GM13976 (cell line): Measurements from ENCODE around the gene SIRPA.

Experiments used
- DNase-seq: peaks from one replicate; pipeline ENCODE4 v3.0.0; 2012; ENCODE audit warnings: low spot score
- CTCF ChIP-seq: IDR thresholded peaks from 2 replicates; pipeline ENCODE4 v1.5.1; 2012; ENCODE audit warnings: borderline replicate concordance, mild to moderate bottlenecking; ENCODE audit not compliant: insufficient read depth; ENCODE audit errors: extremely low read depth, missing control alignments, control extremely low read depth
- in situ Hi-C: fragments of 300-500 bp; cut with MboI; formaldehyde crosslinking; loops from one replicate; pipeline ENCODE4 v1.12.0; 2022; ENCODE audit warnings: low sequenced_read_pairs, mixed read lengths, inconsistent platforms; ENCODE audit not compliant: unreplicated experiment

Gene SIRPA

GRCh38 chr20:1949347-1950100 is 54.3 kb downstream of the SIRPA start:
- DNase-seq: no peak
- TF ChIP-seq CTCF: no peak
- in situ Hi-C loops: no loop called here

GRCh38 chr20:1950836-1951235 is 55.6 kb downstream of the SIRPA start:
- in situ Hi-C loops: no loop called here
- TF ChIP-seq CTCF: no peak
- no peak for DNase-seq

GRCh38 chr20:1951436-1952115 is 56.4 kb downstream of the SIRPA start:
- TF ChIP-seq CTCF: no peak
- in situ Hi-C loops: no loop called here
- DNase-seq: no peak

- TF ChIP-seq CTCF: no peak
- no peak for DNase-seq
- in situ Hi-C loops: no loop called here
Observed at GRCh38 chr20:1952737-1953530, 57.7 kb downstream of the SIRPA start.

GRCh38 chr20:1953621-1954020 is 58.4 kb downstream of the SIRPA start:
- TF ChIP-seq CTCF: no peak
- no peak for DNase-seq
- in situ Hi-C loops: no loop called here

GRCh38 chr20:1955217-1955616 is 60.0 kb downstream of the SIRPA start:
- no peak for TF ChIP-seq CTCF
- in situ Hi-C loops: no loop called here

More at GRCh38 chr20:1955217-1955616, 60.0 kb downstream of the SIRPA start:
- DNase-seq: no peak
